NCI-H446 treated with DMSO at 0.1 percent for 48 hours (cell line): ENCODE results near the gene KCNJ1.

Experiments used
- DNase-seq: peaks from one replicate; lab custom pipeline; 2025; lab: John Stamatoyannopoulos, UW

The KCNJ1 gene

GRCh38 chr11:128901653-128902514 lies 34.8 kb upstream of the KCNJ1 start:
- no peak for DNase-seq

GRCh38 chr11:128900468-128900867 lies 33.4 kb upstream of the KCNJ1 start:
- DNase-seq = no peak

GRCh38 chr11:128898580-128899344 lies 31.7 kb upstream of the KCNJ1 start:
- no peak for DNase-seq

- no peak for DNase-seq
These were observed 30.7 kb upstream of the KCNJ1 start for GRCh38 chr11:128897826-128898225.

GRCh38 chr11:128896356-128896755 lies 29.3 kb upstream of the KCNJ1 start:
- no peak for DNase-seq

- no peak for DNase-seq
These were observed 28.4 kb upstream of the KCNJ1 start for GRCh38 chr11:128895526-128895925.

- no peak for DNase-seq
These were observed 27.6 kb upstream of the KCNJ1 start for GRCh38 chr11:128894685-128895084.

GRCh38 chr11:128894286-128894681 lies 27.2 kb upstream of the KCNJ1 start:
- no peak for DNase-seq

- DNase-seq = no peak
These were observed 26.6 kb upstream of the KCNJ1 start for GRCh38 chr11:128893578-128894285.

GRCh38 chr11:128892866-128893565 lies 25.9 kb upstream of the KCNJ1 start:
- no peak for DNase-seq

- DNase-seq = no peak
These were observed 24.9 kb upstream of the KCNJ1 start for GRCh38 chr11:128891913-128892398.

GRCh38 chr11:128890543-128891368 lies 23.7 kb upstream of the KCNJ1 start, which contains the start of gene KCNJ5:
Gene KCNJ5 (plus strand): TSS chr11:128891356. CDS start chr11:128911274, 19,918 bp downstream.
- peak; percentile 21 for DNase-seq

- no peak for DNase-seq
These were observed 23.1 kb upstream of the KCNJ1 start for GRCh38 chr11:128890216-128890542.

- no peak for DNase-seq
These were observed 22.6 kb upstream of the KCNJ1 start for GRCh38 chr11:128889657-128890213.

GRCh38 chr11:128888034-128888985 lies 21.2 kb upstream of the KCNJ1 start:
- DNase-seq = no peak

GRCh38 chr11:128886406-128887124 lies 19.5 kb upstream of the KCNJ1 start:
- no peak for DNase-seq

GRCh38 chr11:128884703-128885338 lies 17.7 kb upstream of the KCNJ1 start:
- DNase-seq = no peak

- DNase-seq = no peak
These were observed 17.0 kb upstream of the KCNJ1 start for GRCh38 chr11:128884054-128884453.
